Panc1 (cell line): ENCODE measurements around the gene UBE2J2. TPM values are rescaled to one million over a fixed set of nuclear protein-coding genes. Genes with fewer than 3 reads are reported as not detected.

Experiments used
- ATAC-seq: fragments of 200-7000 bp; cut with Tn5 transposase; 2 replicates; pipeline ENCODE4 v1.9.1; 2020; ENCODE audit warnings: mild to moderate bottlenecking, moderate library complexity
- BruUV-seq: library from RNA; stranded (reverse); fragments of 400-500 nt; replicated peaks from 2 replicates; lab custom pipeline; 2021; lab: Mats Ljungman, UMichigan
- CTCF ChIA-PET: fragments of 300-600 bp; sonication (Branson Sonifier 250); formaldehyde crosslinking; loops from one replicate; lab custom pipeline; 2022; ENCODE audit warnings: antibody characterized with exemption; lab: Charles Lee
- POLR2A ChIA-PET: fragments of 300-600 bp; sonication (Branson Sonifier 250); formaldehyde crosslinking; loops from one replicate; lab custom pipeline; 2022; ENCODE audit warnings: antibody characterized with exemption; lab: Charles Lee
- DNase-seq: peaks from one replicate; pipeline ENCODE4 v3.0.0-alpha.2; 2010; ENCODE audit warnings: low read depth, low spot score
- H3K27ac ChIP-seq: 2 replicates; pipeline ENCODE4 v1.5.1; 2011; ENCODE audit warnings: mild to moderate bottlenecking, low read length, inconsistent platforms
- H3K27me3 ChIP-seq: fragments of 200-500 bp; sonication (Bioruptor generic); 2 replicates; pipeline ENCODE4 v1.6.0; 2014; ENCODE audit warnings: low read length, inconsistent platforms; ENCODE audit not compliant: control insufficient read depth, insufficient read depth
- H3K36me3 ChIP-seq: fragments of 200-500 bp; sonication (Bioruptor generic); 2 replicates; pipeline ENCODE4 v1.5.1; 2014; ENCODE audit warnings: inconsistent platforms, mild to moderate bottlenecking, low read length, moderate library complexity; ENCODE audit not compliant: control insufficient read depth, insufficient read depth
- H3K4me1 ChIP-seq: 2 replicates; pipeline ENCODE4 v1.5.1; 2011; ENCODE audit warnings: inconsistent platforms, mild to moderate bottlenecking, low read length, moderate library complexity; ENCODE audit not compliant: control insufficient read depth, insufficient read depth
- H3K4me3 ChIP-seq, 2 experiments: 2 replicates each; pipeline ENCODE4 v1.5.1; 2011 to 2012; ENCODE audit warnings: low read depth in 2 of 2, low read length in 2 of 2, mild to moderate bottlenecking in 2 of 2, inconsistent platforms in 1 of 2, moderate library complexity in 1 of 2
- H3K9me3 ChIP-seq: fragments of 200-500 bp; sonication (Bioruptor generic); 2 replicates; pipeline ENCODE4 v1.5.1; 2014; ENCODE audit warnings: low read depth, mild to moderate bottlenecking, inconsistent platforms, low read length, moderate library complexity; ENCODE audit not compliant: control insufficient read depth, insufficient read depth
- CTCF ChIP-seq: fragments of 450-650 bp; IDR thresholded peaks from 2 replicates; pipeline ENCODE4 v1.5.1; 2017; ENCODE audit warnings: mild to moderate bottlenecking
- POLR2AphosphoS5 ChIP-seq: IDR thresholded peaks from 2 replicates; pipeline ENCODE4 v1.6.1; 2012; ENCODE audit warnings: mild to moderate bottlenecking, low read depth, low read length, moderate library complexity
- REST ChIP-seq, 2 experiments: IDR thresholded peaks; 2 replicates each; pipeline ENCODE4 v1.6.1; 2011 to 2012; ENCODE audit warnings: low read depth in 2 of 2, control low read depth in 1 of 2, low read length in 1 of 2, mild to moderate bottlenecking in 1 of 2, moderate library complexity in 1 of 2; ENCODE audit not compliant: insufficient read depth in 1 of 2
- SIN3A ChIP-seq: IDR thresholded peaks from 2 replicates; pipeline ENCODE4 v1.6.1; 2012; ENCODE audit warnings: low read depth, mild to moderate bottlenecking, low read length, moderate library complexity, borderline replicate concordance; ENCODE audit not compliant: insufficient read depth
- TCF7L2 ChIP-seq: IDR thresholded peaks from 2 replicates; pipeline ENCODE4 v1.6.1; 2011; ENCODE audit warnings: mild to moderate bottlenecking, low read depth, low read length, inconsistent platforms
- in situ Hi-C: cut with HindIII; loops from 2 replicates; pipeline ENCODE4 v1.10.0; 2016; ENCODE audit warnings: low sequenced_read_pairs, low pct_unique_long_range_greater_than_20kb
- intact Hi-C: fragments of 100-400 bp; cut with micrococcal nuclease; formaldehyde crosslinking; loops from one replicate; pipeline ENCODE4 v1.10.0; 2022; ENCODE audit not compliant: unreplicated experiment
- total RNA-seq: library from RNA; stranded (reverse); gene quantifications from one replicate; pipeline ENCODE4 v1.2.1, GENCODE V29; 2021; ENCODE audit not compliant: unreplicated experiment

Gene UBE2J2
- total RNA-seq, 1 experiment from 2014 or later, result 101 TPM

GRCh38 chr1:1241588-1242219 is 31.9 kb downstream of the UBE2J2 start:
- H3K4me1 ChIP-seq, result peaks cover 72% of the 10 kb centered on the region
- in situ Hi-C loops (no loop called here), intact Hi-C loops (no loop called here)
- H3K27ac ChIP-seq, result peak overlapping the region; percentile 78
- H3K27me3 ChIP-seq, result no peaks in the 10 kb centered on the region
- TF ChIP-seq POLR2AphosphoS5 (0 out of 2 replicates have a peak, but pooled peaks have one; percentile 24), TCF7L2 (no peak), CTCF (no peak)
- H3K9me3 ChIP-seq, result no peaks in the 10 kb centered on the region
- ATAC-seq (no peak), DNase-seq (no peak)
- no TSS peak for BruUV-seq
- no peaks in the 10 kb centered on the region for H3K36me3 ChIP-seq
- H3K4me3 ChIP-seq, result no peak overlapping the region
- CTCF ChIA-PET, result no interaction called here
- POLR2A ChIA-PET, result no interaction called here

GRCh38 chr1:1240822-1241587 is 32.6 kb downstream of the UBE2J2 start:
- no peaks in the 10 kb centered on the region for H3K36me3 ChIP-seq
- ATAC-seq (peak; percentile 17), DNase-seq (no peak)
- peak overlapping the region in 1 of 2 experiments; percentile 11; a peak in 1 of 4 replicates for H3K4me3 ChIP-seq
- no peaks in the 10 kb centered on the region for H3K27me3 ChIP-seq
- in situ Hi-C loops (no loop called here), intact Hi-C loops (no loop called here)
- H3K27ac ChIP-seq, result peak overlapping the region; percentile 78
- ChIA-PET POLR2A (no interaction called here), CTCF (no interaction called here)
- H3K4me1 ChIP-seq, result peaks cover 76% of the 10 kb centered on the region
- no peaks in the 10 kb centered on the region for H3K9me3 ChIP-seq
- BruUV-seq, result no TSS peak
- TF ChIP-seq POLR2AphosphoS5 (no peak), TCF7L2 (no peak), SIN3A (no peak), REST (IDR thresholded peaks at IDR 0.05; ENCODE audit: insufficient read depth in 1 of 2, low read depth in 2 of 2, low read length in 1 of 2) (no peak), CTCF (no peak)
